ENCODE measurements around the gene ZNF263. TPM values are rescaled to one million over a fixed set of nuclear protein-coding genes. Genes with fewer than 3 reads are reported as not detected.

ZNF263 gene
- total and polyA plus RNA-seq, 12 donors, result 18.5 to 84.0 (median 31.6) TPM

DNA sequence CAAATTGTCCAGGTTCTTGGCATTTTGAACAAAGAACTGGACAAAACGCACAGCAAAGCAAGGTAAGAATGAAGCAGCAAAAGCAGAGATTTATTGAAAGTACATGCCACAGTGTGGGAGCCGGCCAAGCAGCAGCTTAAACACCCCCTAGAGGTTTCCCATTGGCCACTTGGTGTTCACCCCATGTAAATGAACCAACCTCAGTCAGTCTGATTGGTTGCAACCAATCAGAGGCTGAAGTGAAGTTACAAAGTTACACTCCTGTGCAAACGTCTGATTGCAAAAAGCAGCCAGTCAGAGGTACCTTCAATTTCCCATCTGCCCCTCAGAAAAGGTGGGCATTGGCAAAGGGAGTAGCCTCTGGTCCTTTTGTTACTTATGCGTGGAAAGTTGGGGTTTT is 8.8 kb upstream of the ZNF263 start:
- 41 to 53% (median 47%) methylated on average over 4 of the region's 4 CpGs for WGBS, 4 donors
- no peaks in the 10 kb centered on the region for H3K9me3 ChIP-seq (replicated peaks in 1 of 3)
- H3K27me3 ChIP-seq, result no peaks in the 10 kb centered on the region
- intact Hi-C loops (cut with DNase I), result no loop called here
- no peaks in the 10 kb centered on the region for H3K36me3 ChIP-seq (replicated peaks in 1 of 2)
- TF ChIP-seq CTCF (IDR thresholded peaks at IDR 0.05) (no peak), POLR2A (IDR thresholded peaks at IDR 0.05) (no peak)
- peak in 2 of 7 donors; percentile 49 to 54 for DNase-seq
- H3K4me1 ChIP-seq (replicated peaks in 1 of 2), result no peaks in the 10 kb centered on the region
- no peak overlapping the region for H3K4me3 ChIP-seq
- H3K27ac ChIP-seq, result no peak overlapping the region

- TF ChIP-seq CTCF (IDR thresholded peaks at IDR 0.05), result no peak
- TF ChIP-seq POLR2A (IDR thresholded peaks at IDR 0.05), result no peak
- peak in 1 of 7 donors; percentile 17 for DNase-seq
- Histone ChIP-seq H3K9me3 (replicated peaks in 1 of 3) (no peaks in the 10 kb centered on the region), H3K27me3 (no peaks in the 10 kb centered on the region), H3K4me1 (replicated peaks in 1 of 2) (no peaks in the 10 kb centered on the region), H3K36me3 (replicated peaks in 1 of 2) (no peaks in the 10 kb centered on the region), H3K4me3 (no peak overlapping the region), H3K27ac (no peak overlapping the region)
- intact Hi-C loops (cut with DNase I), result no loop called here
These were observed 8.3 kb upstream of the ZNF263 start for GRCh38 chr16:3274947-3275346.

DNA sequence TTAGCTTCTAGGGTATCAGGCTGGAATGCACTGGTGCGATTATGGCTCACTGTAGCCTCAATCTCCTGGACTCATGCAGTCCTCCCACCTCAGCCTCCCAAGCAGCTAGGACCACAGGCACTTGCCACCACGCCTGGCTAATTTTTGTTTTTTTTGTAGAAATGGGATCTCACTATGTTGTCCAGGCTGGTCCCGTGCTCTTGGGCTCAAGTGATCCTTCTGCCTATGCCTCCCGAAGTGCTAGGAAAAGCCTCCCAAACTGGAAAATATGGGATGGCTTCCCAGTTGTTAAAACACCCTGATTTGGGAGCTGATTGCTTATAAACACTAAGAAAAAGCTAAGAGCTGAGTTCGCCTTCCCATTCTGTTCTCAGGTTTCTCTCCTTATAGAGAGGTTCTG is 6.6 kb upstream of the ZNF263 start:
- Histone ChIP-seq H3K36me3 (replicated peaks in 1 of 2) (no peaks in the 10 kb centered on the region), H3K27ac (no peak overlapping the region), H3K9me3 (replicated peaks in 1 of 3) (no peaks in the 10 kb centered on the region), H3K4me1 (replicated peaks in 1 of 2) (no peaks in the 10 kb centered on the region), H3K4me3 (no peak overlapping the region), H3K27me3 (no peaks in the 10 kb centered on the region)
- 78 to 94% (median 81%) methylated on average over 5 of the region's 5 CpGs for WGBS, 4 donors
- TF ChIP-seq CTCF (IDR thresholded peaks at IDR 0.05), result no peak
- no peak for TF ChIP-seq POLR2A (IDR thresholded peaks at IDR 0.05)
- DNase-seq, result peak in 2 of 7 donors; percentile 3 to 25
- intact Hi-C loops (cut with DNase I), result no loop called here

DNA sequence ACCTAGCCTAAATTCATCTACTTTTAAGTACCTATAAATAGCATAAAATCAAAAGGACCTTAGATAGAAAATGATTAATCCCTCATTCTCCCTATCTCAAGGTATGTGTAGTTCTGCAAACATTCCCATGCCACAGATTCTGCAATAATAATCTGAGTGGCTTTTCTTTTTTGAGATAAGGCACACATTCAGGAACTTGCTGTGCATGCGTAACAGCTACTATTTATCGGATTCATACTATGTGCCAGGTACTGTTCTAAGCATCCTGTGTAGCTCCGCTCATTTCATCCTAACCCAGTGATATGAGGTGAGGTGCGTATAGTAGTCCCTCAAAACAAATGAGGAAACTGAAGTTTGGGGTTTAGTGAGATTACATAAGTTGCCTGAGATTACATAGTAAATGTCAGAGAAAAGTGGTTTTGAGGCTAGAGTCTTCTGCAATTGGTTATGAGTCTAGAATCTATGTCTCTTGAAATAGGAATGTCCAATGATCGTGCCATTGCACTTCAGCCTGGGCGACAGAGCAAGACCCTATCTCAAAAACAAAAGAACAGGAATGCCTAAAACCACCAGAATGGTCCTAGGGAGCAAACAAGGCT is 2.0 kb upstream of the ZNF263 start:
- H3K27ac ChIP-seq, result no peak overlapping the region
- intact Hi-C loops (cut with DNase I), result no loop called here
- H3K36me3 ChIP-seq (replicated peaks in 1 of 2), result peaks cover 0 to 9% of the 10 kb centered on the region in 2 donors
- H3K9me3 ChIP-seq (replicated peaks in 1 of 3), result no peaks in the 10 kb centered on the region
- H3K4me1 ChIP-seq (replicated peaks in 1 of 2), result peaks cover 11 to 22% of the 10 kb centered on the region in 2 donors
- WGBS, 4 donors, result 89 to 93% (median 89%) methylated on average over 6 of the region's 6 CpGs
- DNase-seq, result no peak
- no peak for TF ChIP-seq CTCF (IDR thresholded peaks at IDR 0.05)
- no peak for TF ChIP-seq POLR2A (IDR thresholded peaks at IDR 0.05)
- no peaks in the 10 kb centered on the region for H3K27me3 ChIP-seq
- H3K4me3 ChIP-seq, result no peak overlapping the region
